Epithelial cell of umbilical artery (primary cell): ENCODE data around the gene RCAN1. TPM values are rescaled to one million over a fixed set of nuclear protein-coding genes. Genes with fewer than 3 reads are reported as not detected.

ENCODE experiments used
- total RNA-seq: library from RNA; depleted of rRNA; stranded (reverse); fragments of >200 nt; gene quantifications from 2 replicates; pipeline ENCODE4 v1.2.3, GENCODE V29; 2014

RCAN1 gene
- 19.2 and 29.5 TPM in 2 replicates for total RNA-seq

DNA sequence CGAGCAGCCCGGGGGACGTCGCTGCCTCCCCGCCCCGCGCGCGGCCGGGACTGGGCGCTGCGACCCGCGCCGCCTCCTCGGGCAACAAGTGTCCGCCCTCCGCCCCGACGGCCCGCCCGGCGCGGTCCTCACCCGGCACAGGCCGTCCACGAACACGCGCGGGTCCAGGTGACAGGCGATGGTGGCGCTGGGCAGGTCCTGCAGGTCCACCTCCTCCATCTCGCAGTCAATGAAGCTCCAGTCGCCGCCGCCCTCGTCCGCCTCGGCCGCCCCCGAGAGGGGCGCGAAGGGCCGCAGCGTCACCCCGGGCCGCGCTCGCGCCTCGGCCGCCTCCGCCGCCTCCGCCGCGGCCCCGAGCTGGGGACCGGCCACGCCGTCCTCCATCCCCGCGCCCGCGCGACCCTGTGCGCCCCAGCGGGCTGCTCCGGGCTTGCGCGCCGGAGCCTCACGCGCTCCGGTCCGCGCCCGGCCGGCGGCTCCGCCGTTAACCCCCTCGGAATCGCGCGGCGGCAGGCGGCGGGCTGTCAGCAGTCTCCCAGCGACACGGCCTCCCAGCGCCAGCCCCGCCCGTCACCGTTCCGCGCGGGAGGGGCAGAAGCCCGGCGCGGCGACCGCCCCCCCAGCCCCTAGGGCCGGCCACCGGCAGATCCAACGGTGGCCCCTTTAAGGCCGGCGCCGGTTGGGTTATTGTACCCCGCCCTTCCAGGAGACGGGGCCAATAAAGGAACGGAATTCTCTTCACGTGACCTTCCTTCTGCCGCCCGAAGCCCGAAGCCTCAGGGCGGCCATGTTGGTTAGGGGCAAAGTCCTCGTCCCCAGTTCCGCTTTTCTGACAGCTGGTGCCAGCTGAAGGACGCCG lies at the start of gene RCAN1:
RCAN1 (minus strand) TSS at position 486 of the 859 bp plus-strand sequence; CDS start at position 384, 102 bp downstream.

DNA sequence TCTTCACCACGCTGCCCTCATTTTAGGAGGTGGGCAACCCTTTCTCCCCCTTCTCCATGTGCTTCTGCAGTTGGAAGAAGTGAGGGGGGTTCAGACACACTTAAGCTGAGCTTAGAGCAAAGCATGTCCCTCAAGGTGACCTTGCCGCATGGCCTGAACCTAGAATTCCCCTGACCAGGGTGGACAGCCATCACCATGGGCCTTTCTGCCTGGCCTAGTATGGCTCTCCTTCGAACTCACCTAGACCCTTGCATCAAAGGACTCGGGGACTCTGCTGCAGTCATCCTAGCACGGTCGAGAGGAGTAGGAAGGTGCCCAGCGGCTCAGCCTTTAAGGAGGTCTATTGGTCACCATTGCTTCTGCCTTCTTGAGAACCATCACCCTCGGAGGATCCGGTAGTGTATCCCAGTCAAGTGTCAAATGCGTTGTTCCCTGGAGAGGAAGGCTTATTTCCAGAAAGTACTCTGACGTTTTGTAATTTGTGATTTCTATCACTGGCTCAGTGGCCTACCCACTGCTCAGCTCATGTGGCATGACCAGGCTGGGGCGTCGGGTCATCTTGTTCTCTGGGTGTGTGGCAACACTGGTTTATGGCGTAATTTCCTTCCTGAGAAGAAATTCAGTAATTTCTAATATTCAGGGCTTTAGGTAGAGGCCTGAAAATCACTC lies 103.0 kb downstream of the RCAN1 start, which contains the start of gene KCNE1:
KCNE1 (minus strand) TSS at position 424 of the 669 bp plus-strand sequence. CDS start 62,576 bp downstream, outside the sequence.

Other genes starting within 250 kb of the RCAN1 start
- gene SMIM11, start 239.6 kb downstream of the RCAN1 start, total RNA-seq: 10.3 and 11.7 TPM in 2 replicates
- not detected in 2 replicates for gene SMIM34, start 191.2 kb downstream of the RCAN1 start, total RNA-seq
- 0.15 TPM in 1 of 2 replicates, not detected in the other for gene KCNE1, start 102.9 kb downstream of the RCAN1 start, total RNA-seq
- gene CLIC6, start 53.9 kb upstream of the RCAN1 start, total RNA-seq: not detected in 2 replicates